ENCODE results near the gene NUDT16L1.

The NUDT16L1 gene

DNA sequence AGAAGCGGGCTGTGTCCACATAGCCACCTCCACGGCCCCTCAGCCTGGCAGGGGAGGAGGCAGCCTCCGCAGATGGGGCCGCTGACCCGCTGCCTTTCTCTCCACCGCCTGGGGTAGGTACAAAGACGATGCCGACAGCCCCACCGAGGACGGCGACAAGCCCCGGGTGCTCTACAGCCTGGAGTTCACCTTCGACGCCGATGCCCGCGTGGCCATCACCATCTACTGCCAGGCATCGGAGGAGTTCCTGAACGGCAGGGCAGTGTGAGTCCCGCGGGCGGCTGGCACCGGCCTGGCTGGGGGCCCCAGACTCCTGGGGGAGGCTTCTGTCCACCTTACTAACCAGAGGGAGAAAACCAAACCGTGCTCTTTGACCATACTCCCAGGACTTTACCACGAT lies 40.8 kb upstream of the NUDT16L1 start:
- Histone ChIP-seq H3K27ac (peak overlapping the region in 3 of 11 experiments; percentile 12 to 35 (median 31); a peak in 7 of 22 replicates), H3K27me3 (peaks cover 0 to 14% (median 0%) of the 10 kb centered on the region in 11 experiments; a peak in 6 of 22 replicates), H3K4me2 (peak overlapping the region in 9 of 11 experiments; percentile 79 to 94 (median 87); a peak in 17 of 22 replicates), H3K9ac (peak overlapping the region in 7 of 11 experiments; percentile 4 to 38 (median 18); a peak in 8 of 22 replicates), H3K36me3 (peaks cover 63 to 97% (median 88%) of the 10 kb centered on the region in 11 experiments), H3K4me1 (peaks cover 33 to 86% (median 81%) of the 10 kb centered on the region in 10 experiments), H4K20me1 (peaks cover 98 to 100% (median 100%) of the 10 kb centered on the region in 11 experiments), H3K9me3 (replicated peaks in 1 of 11) (peaks cover 0 to 8% (median 0%) of the 10 kb centered on the region in 11 experiments; a peak in 1 of 22 replicates), H3K4me3 (peak overlapping the region in 3 of 10 experiments; percentile 2 to 43 (median 40); a peak in 1 of 20 replicates)
- no peak for TF ChIP-seq Cebpa-rat (IDR thresholded peaks at IDR 0.05)

DNA sequence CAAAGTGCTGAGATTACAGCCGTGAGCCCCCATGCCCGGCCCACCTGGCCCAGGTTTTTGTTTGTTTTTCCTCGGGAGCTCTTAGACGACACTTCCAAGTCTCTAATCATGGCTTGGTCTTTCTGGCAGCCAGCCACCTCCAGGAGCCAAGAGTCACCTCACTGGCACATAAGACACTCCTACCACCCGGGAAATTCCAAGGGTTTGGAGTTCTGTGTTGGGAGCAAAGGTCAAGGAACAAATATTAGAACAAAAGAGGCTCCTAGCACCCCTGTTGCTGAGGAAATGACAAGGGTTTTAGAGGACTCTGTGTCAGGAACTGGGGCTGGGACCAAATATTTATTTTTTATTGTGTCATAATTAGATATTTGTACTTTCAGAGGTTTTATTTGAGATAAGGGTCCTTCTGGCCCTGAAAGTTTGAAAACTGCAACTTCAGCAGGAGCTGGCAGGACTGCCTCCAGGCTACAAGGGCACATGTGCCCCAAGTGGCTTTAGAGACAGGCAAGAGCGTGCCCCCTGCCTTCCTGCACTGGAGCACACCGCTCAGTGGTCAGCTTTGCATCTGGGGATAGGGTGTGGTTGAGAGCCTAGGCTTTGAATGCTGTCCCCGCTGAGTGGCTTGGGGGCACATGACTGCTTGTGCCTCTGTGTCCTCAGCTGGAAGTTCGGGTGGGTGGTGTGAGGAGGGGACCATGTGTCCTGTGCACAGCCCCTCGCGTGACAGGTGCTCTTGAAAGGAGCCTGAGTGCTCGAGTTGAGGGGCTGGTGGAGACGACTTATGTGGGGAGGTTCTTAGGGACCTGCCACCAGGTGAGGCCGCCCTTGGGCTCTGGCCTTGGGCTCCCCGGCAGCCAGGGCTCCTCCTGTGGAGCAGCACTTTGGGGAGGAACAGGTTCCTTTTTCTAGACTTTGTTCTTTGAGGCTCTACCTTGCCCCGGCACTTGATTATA lies 39.1 kb upstream of the NUDT16L1 start:
- peak overlapping the region in 8 of 11 experiments; percentile 33 to 94 (median 86); a peak in 10 of 22 replicates for H3K4me2 ChIP-seq
- H3K4me1 ChIP-seq, result peaks cover 44 to 96% (median 93%) of the 10 kb centered on the region in 10 experiments
- no peak overlapping the region for H3K27ac ChIP-seq
- peaks cover 76 to 99% (median 96%) of the 10 kb centered on the region in 11 experiments for H3K36me3 ChIP-seq
- peaks cover 84 to 100% (median 98%) of the 10 kb centered on the region in 11 experiments for H4K20me1 ChIP-seq
- H3K9me3 ChIP-seq (replicated peaks in 1 of 11), result no peaks in the 10 kb centered on the region
- H3K27me3 ChIP-seq, result peaks cover 0 to 14% (median 0%) of the 10 kb centered on the region in 11 experiments; a peak in 6 of 22 replicates
- H3K9ac ChIP-seq, result peak overlapping the region in 2 of 11 experiments; percentile 22 to 28; a peak in 1 of 22 replicates
- TF ChIP-seq Cebpa-rat (IDR thresholded peaks at IDR 0.05), result no peak
- no peak overlapping the region for H3K4me3 ChIP-seq

DNA sequence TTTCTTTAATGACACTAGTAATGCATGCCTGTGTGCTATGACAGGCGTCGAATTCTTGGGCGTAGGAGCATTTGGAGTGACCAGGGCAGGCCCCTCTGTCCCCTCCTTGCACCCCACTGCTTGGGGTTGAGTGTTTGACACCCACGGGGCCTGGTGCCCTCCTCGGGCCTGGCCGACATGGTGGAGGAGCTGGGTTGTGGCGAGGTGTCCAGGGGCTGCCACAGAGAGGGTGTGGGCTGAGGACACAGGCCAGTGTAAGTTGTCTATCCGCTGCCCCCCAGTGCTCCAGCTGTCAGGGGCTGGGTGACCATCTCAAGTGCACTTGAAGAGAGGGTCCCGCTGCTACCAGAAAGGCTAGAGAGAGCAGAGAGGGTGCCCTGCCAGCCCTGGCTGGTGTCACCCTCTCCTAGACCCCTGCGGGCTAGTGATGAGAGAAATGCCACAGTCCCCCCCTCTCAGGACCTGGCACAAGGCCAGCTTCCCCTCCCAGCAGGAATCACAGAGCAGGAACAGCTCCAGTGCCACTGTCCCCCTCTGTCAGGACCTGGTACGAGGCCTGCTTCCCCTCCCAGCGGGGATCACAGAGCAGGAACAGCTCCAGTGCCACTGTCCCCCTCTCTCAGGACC lies 38.3 kb upstream of the NUDT16L1 start:
- H3K36me3 ChIP-seq, result peaks cover 71 to 100% (median 97%) of the 10 kb centered on the region in 11 experiments
- H3K4me1 ChIP-seq, result peaks cover 45 to 96% (median 93%) of the 10 kb centered on the region in 10 experiments
- peak overlapping the region in 8 of 11 experiments; percentile 32 to 83 (median 58); a peak in 16 of 22 replicates for H3K4me2 ChIP-seq
- no peak overlapping the region for H3K4me3 ChIP-seq
- no peak overlapping the region; a peak in 1 of 22 replicates for H3K27ac ChIP-seq
- H3K9me3 ChIP-seq (replicated peaks in 1 of 11), result no peaks in the 10 kb centered on the region
- peak overlapping the region in 5 of 11 experiments; percentile 6 to 28 (median 13); a peak in 1 of 22 replicates for H3K9ac ChIP-seq
- peaks cover 84 to 100% (median 98%) of the 10 kb centered on the region in 11 experiments for H4K20me1 ChIP-seq
- no peak for TF ChIP-seq Cebpa-rat (IDR thresholded peaks at IDR 0.05)
- H3K27me3 ChIP-seq, result peaks cover 0 to 14% (median 0%) of the 10 kb centered on the region in 11 experiments; a peak in 6 of 22 replicates

DNA sequence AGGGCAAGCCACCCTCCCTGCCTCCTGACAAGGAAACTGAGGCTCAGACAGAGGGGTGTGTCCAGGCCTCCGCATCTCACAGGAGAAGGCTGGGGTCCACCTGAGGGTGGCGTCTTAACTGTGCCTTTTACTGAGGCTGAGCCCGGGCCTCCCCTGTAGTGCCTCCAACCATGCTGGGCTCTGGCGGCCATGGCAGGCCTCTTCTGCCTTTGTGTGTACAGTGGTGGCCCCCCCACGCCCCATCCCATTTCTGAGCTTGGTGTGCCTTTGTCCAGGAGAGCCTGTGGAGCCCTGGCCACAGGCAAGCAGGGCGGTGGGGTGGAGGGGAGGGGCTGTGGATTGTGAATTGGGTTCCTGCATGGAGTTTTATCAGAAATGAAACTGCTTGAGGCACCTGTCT lies 37.6 kb upstream of the NUDT16L1 start:
- Histone ChIP-seq H3K4me1 (peaks cover 45 to 96% (median 93%) of the 10 kb centered on the region in 10 experiments), H3K4me3 (no peak overlapping the region), H3K36me3 (peaks cover 63 to 96% (median 92%) of the 10 kb centered on the region in 11 experiments), H3K27ac (peak overlapping the region in 1 of 11 experiments; percentile 29; a peak in 2 of 22 replicates), H3K9me3 (replicated peaks in 1 of 11) (no peaks in the 10 kb centered on the region), H3K4me2 (peak overlapping the region in 8 of 11 experiments; percentile 32 to 83 (median 58); a peak in 15 of 22 replicates), H4K20me1 (peaks cover 84 to 100% (median 98%) of the 10 kb centered on the region in 11 experiments), H3K9ac (peak overlapping the region in 3 of 11 experiments; percentile 6 to 27 (median 7); a peak in 2 of 22 replicates), H3K27me3 (peaks cover 0 to 14% (median 0%) of the 10 kb centered on the region in 11 experiments; a peak in 6 of 22 replicates)
- TF ChIP-seq Cebpa-rat (IDR thresholded peaks at IDR 0.05), result no peak

- no peaks in the 10 kb centered on the region for H3K9me3 ChIP-seq (replicated peaks in 1 of 11)
- H3K4me1 ChIP-seq, result peaks cover 45 to 96% (median 93%) of the 10 kb centered on the region in 10 experiments
- H3K27ac ChIP-seq, result no peak overlapping the region; a peak in 1 of 22 replicates
- peaks cover 62 to 95% (median 89%) of the 10 kb centered on the region in 11 experiments for H3K36me3 ChIP-seq
- H4K20me1 ChIP-seq, result peaks cover 84 to 100% (median 98%) of the 10 kb centered on the region in 11 experiments
- peak overlapping the region in 8 of 11 experiments; percentile 32 to 83 (median 58); a peak in 14 of 22 replicates for H3K4me2 ChIP-seq
- TF ChIP-seq Cebpa-rat (IDR thresholded peaks at IDR 0.05), result no peak
- peaks cover 0 to 14% (median 0%) of the 10 kb centered on the region in 11 experiments; a peak in 6 of 22 replicates for H3K27me3 ChIP-seq
- no peak overlapping the region for H3K4me3 ChIP-seq
- H3K9ac ChIP-seq, result peak overlapping the region in 2 of 11 experiments; percentile 13 to 27; a peak in 2 of 22 replicates
Observed at GRCh38 chr16:4656221-4656620, 37.1 kb upstream of the NUDT16L1 start.

GRCh38 chr16:4656695-4657686 lies 36.4 kb upstream of the NUDT16L1 start:
- H3K4me1 ChIP-seq, result peaks cover 47 to 96% (median 93%) of the 10 kb centered on the region in 10 experiments
- no peak overlapping the region for H3K4me3 ChIP-seq
- no peak for TF ChIP-seq Cebpa-rat (IDR thresholded peaks at IDR 0.05)
- no peak overlapping the region for H3K27ac ChIP-seq
- H3K27me3 ChIP-seq, result peaks cover 0 to 14% (median 0%) of the 10 kb centered on the region in 11 experiments; a peak in 6 of 22 replicates
- no peaks in the 10 kb centered on the region for H3K9me3 ChIP-seq (replicated peaks in 1 of 11)
- H4K20me1 ChIP-seq, result peaks cover 84 to 100% (median 98%) of the 10 kb centered on the region in 11 experiments
- H3K4me2 ChIP-seq, result peak overlapping the region in 7 of 11 experiments; percentile 32 to 83 (median 60); a peak in 13 of 22 replicates
- peak overlapping the region in 3 of 11 experiments; percentile 13 to 42 (median 31); a peak in 4 of 22 replicates for H3K9ac ChIP-seq
- peaks cover 62 to 95% (median 81%) of the 10 kb centered on the region in 11 experiments for H3K36me3 ChIP-seq
